T1000 (cell line): Measurements from ENCODE around the gene KLF12.

Experiments used
- DNase-seq: peaks from one replicate; lab custom pipeline; 2025; ENCODE audit warnings: mixed read lengths; lab: John Stamatoyannopoulos, UW

KLF12 gene

GRCh38 chr13:74102691-74103090 is 31.5 kb downstream of the KLF12 start:
- no peak for DNase-seq

GRCh38 chr13:74101436-74101835 is 32.8 kb downstream of the KLF12 start:
- no peak for DNase-seq

GRCh38 chr13:74098077-74098476 is 36.1 kb downstream of the KLF12 start:
- no peak for DNase-seq

- DNase-seq = no peak
Observed at GRCh38 chr13:74097116-74097515, 37.1 kb downstream of the KLF12 start.

- DNase-seq = no peak
Observed at GRCh38 chr13:74093691-74094090, 40.5 kb downstream of the KLF12 start.

- no peak for DNase-seq
Observed at GRCh38 chr13:74092711-74093110, 41.5 kb downstream of the KLF12 start.

GRCh38 chr13:74090869-74091605 is 43.2 kb downstream of the KLF12 start:
- no peak for DNase-seq

GRCh38 chr13:74090397-74090796 is 43.8 kb downstream of the KLF12 start:
- no peak for DNase-seq

- no peak for DNase-seq
Observed at GRCh38 chr13:74087357-74087756, 46.8 kb downstream of the KLF12 start.
